Stimulated activated CD4-positive, alpha-beta T cell treated with anti-CD3 and anti-CD28 coated beads, Interleukin-4, amount 100 ng/mL, for 4 hours (primary cell): ENCODE data around the gene GPLD1.
A peak's percentile ranks its signal among the peaks of the same experiment; 100 is the strongest.

ENCODE experiments used
- DNase-seq, 2 experiments: peaks; one replicate each; pipeline ENCODE4 v3.0.0-alpha.2; 2020

Gene GPLD1

GRCh38 chr6:24497254-24497970 is 8.0 kb upstream of the GPLD1 start:
- no peak for DNase-seq

- DNase-seq, result peak; percentile 76 to 77
Measured at GRCh38 chr6:24494821-24495795, 5.7 kb upstream of the GPLD1 start, which contains the start of gene ALDH5A1. TSS of gene ALDH5A1 (plus strand) at chr6:24494969. CDS start at chr6:24494997, 28 bp downstream.

GRCh38 chr6:24493945-24494820 is 4.8 kb upstream of the GPLD1 start:
- no peak for DNase-seq

DNA sequence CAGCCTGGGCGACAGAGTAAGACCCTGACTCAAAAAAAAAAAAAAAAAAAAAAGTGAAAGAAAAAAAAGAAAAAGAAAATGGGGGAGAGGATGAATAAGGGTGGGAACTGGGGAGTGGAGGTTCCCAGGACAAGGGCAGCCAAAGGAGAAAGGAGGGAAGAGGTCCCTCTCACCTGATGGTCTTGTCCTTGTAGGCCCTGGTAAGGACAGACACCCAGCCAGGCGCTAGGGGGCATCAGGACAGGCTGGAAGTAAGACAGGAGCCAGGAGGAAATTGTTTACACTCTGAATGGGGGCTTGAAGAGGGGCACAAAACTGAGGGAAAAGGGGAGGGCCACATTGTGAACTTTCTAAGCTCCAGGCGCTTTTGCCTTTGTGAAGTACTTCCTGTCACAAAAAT is 3.1 kb upstream of the GPLD1 start:
- no peak for DNase-seq

GRCh38 chr6:24490948-24491347 is 1.6 kb upstream of the GPLD1 start:
- no peak for DNase-seq

DNA sequence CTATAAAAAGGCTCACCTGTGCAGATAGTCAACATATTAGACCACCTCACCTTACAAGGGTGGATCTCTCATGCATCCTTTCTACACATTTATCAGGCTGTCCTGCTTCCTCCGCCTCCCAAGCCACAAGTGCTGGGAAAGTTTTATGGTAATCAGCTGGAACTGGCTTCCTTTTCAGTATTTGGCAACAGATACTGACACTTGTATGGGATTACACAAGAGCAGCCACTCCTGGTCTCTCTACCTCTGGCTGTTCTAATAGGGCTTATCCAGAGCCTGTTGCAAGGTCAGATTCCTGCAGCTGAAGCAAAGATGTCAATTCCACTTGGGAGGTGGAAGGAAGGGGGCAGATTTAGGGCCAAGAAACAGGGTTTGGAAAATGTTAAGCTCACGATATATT is 503 bp upstream of the GPLD1 start:
- no peak for DNase-seq

- no peak for DNase-seq
Measured at GRCh38 chr6:24486065-24486464, 3.3 kb downstream of the GPLD1 start.

DNA sequence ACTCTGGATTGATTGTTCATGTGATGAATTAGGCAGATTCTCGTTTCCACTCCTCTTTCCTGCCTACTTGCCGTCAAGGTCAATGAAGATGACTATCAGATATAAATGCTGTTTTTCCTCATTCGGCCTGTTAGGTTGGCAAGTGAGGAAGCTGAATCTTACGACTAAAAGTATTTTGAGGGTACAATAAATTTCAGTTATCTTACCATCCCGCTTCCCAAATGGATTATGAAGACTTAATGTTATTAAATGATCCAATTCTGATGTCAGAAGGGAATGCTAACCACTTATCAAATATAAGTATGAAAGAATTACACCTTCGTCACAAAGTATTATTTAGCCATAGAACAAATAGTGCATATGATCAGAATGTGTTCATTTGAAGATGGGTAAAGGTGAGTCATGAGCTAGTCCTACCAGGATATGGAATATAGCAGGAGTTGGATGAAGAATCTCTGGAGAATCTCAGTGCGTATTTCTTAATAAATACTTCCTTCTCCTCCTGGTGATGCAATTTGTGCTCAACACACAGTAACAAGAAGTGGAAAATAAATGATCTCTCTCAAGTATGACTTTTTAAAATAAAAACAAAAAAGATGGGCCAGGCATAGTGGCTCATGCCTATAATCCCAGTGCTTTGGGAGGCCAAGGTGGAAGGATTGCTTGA is 4.6 kb downstream of the GPLD1 start:
- no peak for DNase-seq

DNA sequence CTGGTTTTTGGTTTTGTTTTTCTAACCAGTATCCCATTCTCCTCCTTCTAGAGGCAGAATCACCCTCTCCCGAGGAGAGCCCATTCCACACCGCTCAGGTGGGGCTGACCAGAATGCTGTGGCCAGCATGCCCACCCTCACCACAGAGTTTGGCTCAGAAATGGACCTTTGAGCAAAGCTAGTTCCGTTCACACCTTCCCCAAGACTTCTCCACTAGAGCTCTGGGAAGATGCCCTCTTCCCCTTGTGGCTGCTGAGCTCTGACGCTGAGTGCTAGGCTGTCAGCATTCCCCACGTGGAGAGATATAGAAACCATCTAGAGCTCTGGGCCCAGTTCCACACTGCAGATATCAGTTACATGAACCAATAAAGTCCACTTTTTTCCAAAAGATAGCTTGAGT is 7.9 kb downstream of the GPLD1 start:
- no peak for DNase-seq

DNA sequence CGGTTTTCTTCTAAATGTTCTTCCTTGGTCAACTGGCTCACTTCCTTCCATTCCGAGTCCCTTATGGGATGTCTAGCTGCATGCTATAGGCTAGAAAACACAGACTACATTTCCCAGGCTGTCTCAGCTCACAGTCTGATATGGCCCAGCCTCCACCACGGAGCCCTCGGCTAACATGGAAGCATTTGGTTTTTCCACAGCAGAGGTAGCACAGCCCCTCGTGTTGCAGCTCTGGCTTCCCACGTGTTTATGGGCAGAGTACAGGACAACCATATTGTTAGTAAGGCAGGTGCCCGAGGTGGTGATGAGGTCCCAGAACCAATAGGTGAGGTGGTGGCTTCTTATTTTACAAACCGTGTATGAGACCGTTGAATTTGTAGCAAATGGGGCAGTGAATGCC is 8.7 kb downstream of the GPLD1 start:
- no peak for DNase-seq

GRCh38 chr6:24478903-24479302 is 10.5 kb downstream of the GPLD1 start:
- no peak for DNase-seq

DNA sequence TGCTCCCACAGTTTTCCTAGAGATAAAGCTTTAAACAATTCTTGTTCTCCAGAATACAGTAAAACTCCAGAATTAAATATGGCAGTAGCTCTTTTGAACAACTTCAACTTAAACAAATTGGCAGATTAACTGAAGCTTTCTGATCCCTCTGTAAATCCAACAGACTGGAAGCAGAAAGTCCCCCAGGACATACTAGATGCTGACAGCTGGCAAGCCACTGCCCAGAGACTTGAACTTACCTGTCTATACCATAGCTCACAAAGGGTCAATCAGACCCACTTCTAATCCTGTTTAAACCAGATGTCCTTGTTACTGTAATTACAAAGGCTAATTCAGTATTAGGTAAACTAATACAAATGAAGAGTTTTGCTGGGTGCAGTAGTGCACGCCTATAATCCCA is 12.3 kb downstream of the GPLD1 start:
- no peak for DNase-seq

- no peak for DNase-seq
Measured at GRCh38 chr6:24476631-24477030, 12.7 kb downstream of the GPLD1 start.

- DNase-seq, result no peak
Measured at GRCh38 chr6:24472181-24472580, 17.2 kb downstream of the GPLD1 start.

DNA sequence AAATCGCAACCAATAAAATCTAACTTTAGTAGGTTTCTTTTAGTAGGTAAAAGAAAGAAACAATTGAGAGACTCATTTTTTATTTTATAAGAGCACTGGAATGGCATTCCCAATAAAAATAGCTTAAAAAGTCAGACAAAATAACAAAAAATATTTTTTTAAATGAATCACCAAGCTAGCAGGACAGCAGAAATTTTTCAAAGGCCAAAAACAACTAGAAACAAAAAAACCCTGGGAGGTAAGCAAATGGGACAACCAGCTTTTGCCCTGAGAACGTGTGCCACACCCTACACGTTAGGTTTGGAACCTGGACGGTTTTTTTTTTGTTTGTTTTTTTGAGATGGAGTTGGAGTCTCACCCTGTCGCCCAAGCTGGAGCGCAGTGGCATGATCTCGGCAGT is 19.6 kb downstream of the GPLD1 start:
- no peak for DNase-seq

DNA sequence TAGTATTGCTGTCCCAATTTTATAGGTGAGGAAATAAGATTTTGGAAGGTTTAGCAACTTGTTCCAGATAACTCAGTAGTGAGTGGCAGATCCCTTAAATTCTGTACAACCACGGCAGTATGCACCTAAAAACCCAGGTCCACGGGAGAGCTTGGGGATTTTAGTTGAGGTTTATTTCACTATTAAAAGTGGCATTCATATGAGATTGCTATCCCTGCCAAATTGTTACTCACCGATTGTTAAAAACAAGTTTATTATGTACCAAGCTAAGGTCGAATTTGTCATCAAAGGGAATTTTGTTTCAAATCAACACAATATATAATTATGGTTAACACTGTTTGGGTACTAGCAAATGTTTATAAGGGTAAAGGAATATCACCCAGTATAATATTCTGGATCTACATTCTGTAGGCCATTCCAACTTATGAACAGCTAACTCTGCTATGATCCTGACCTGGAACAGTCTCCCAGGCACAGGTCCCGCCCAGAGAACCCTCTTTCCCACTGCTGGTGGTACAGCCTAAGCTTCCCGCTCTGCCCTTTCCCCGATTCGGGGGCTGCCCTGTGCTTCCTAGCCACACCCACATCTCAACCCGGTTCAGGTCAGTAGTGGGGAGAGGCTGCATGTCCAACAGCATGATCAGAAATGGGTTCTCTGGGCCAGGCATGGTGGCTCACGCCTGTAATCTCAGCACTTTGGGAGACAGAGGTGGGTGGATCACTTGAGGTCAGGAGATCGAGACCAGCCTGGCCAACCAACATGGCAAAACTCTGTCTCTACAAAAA is 24.9 kb downstream of the GPLD1 start:
- DNase-seq, result no peak

GRCh38 chr6:24460966-24461365 is 28.4 kb downstream of the GPLD1 start:
- DNase-seq, result no peak

DNA sequence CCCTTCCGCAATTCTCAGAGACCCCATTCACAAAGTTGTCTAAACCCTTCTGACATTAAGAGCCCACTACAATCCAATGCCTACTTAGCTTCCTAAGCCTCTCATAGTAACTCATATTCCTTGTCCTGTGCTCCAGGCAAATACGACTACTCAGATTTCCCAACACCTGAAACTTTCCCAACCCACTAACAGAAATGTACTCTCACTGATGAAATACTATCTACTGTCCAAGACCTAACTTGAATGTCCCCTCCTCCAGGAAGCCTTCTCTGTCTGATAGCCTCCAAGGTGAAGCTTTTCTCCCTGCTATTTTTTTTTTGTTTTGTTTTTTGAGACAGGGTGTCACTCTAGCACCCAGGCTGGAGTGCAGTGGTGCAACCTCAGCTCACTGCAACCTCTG is 30.4 kb downstream of the GPLD1 start:
- no peak for DNase-seq

DNA sequence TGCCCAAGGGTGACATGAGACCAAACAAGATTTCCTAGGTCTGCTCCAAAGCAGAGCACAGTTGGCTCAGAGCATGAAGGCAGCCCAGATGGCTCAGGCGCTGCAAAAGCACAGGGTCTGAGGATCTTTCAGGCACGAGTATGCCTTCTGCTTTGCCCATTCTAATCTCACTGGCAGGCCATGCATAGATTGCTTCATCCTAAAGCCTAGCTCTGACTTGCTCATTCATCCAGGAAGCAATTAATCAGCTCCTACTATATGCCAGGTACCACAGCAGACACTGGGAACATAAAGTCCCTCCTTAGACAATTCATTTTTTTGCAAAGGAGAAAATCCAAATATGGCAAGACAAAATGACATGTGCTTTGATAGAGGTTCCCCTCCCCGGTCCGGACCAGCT is 31.2 kb downstream of the GPLD1 start:
- no peak for DNase-seq

DNA sequence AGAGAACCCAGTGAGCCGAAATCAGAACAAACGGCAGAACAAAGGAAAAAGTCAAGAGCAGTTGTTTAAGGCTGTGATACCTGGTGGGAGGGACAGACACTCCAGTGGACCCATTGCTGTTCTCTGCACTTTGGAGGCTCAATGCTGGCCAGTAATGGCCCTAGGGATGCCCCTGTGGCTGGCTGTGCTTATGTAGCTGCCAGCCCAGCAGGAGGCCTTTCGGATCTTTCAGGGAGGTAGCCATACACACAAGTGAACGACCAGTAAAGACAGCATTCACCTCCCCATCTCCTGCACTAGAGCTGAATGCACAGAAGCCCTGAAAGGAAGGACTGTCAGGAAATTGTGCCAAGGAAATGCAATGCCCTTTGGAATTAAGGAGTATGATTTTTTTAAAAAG is 34.3 kb downstream of the GPLD1 start:
- DNase-seq, result no peak

- DNase-seq, result no peak
Measured at GRCh38 chr6:24454452-24454851, 34.9 kb downstream of the GPLD1 start.

GRCh38 chr6:24453921-24454320 is 35.5 kb downstream of the GPLD1 start:
- DNase-seq, result no peak
